VCaP (cell line): ENCODE data around the gene NUDT13.

Experiments
- H3K27ac ChIP-seq: fragments of 450-650 bp; 2 replicates; pipeline ENCODE4 v1.5.1; 2017
- CTCF ChIP-seq: fragments of 450-650 bp; conservative IDR thresholded peaks from 2 replicates; pipeline ENCODE4 v1.5.1; 2017; ENCODE audit warnings: mild to moderate bottlenecking, moderate library complexity

NUDT13 gene

GRCh38 chr10:73168465-73168803 is 58.2 kb downstream of the NUDT13 start:
- TF ChIP-seq CTCF, result no peak
- H3K27ac ChIP-seq, result peak overlapping the region; percentile 89

GRCh38 chr10:73169320-73169719 is 59.1 kb downstream of the NUDT13 start:
- no peak for TF ChIP-seq CTCF
- peak overlapping the region; percentile 89 for H3K27ac ChIP-seq

GRCh38 chr10:73172867-73173266 is 62.6 kb downstream of the NUDT13 start:
- no peak for TF ChIP-seq CTCF
- H3K27ac ChIP-seq, result no peak overlapping the region

GRCh38 chr10:73174148-73174925 is 64.1 kb downstream of the NUDT13 start:
- no peak overlapping the region for H3K27ac ChIP-seq
- TF ChIP-seq CTCF, result no peak
